Osteoblast (primary cell): ENCODE measurements around the gene KIDINS220. TPM values are rescaled to one million over a fixed set of nuclear protein-coding genes. Genes with fewer than 3 reads are reported as not detected.

ENCODE experiments used
- DNase-seq: peaks from one replicate; pipeline ENCODE4 v3.0.0; 2011; ENCODE audit warnings: low spot score, mixed read lengths; ENCODE audit not compliant: insufficient read length; ENCODE audit errors: missing footprints
- H2AFZ ChIP-seq: 2 replicates; pipeline ENCODE4 v1.6.0; 2011; ENCODE audit warnings: mild to moderate bottlenecking, low read length
- H3K27ac ChIP-seq: 2 replicates; pipeline ENCODE4 v1.5.1; 2011; ENCODE audit warnings: mild to moderate bottlenecking, low read depth, low read length, moderate library complexity
- H3K27me3 ChIP-seq: 2 replicates; pipeline ENCODE4 v1.6.0; 2012; ENCODE audit warnings: mild to moderate bottlenecking, control low read depth, inconsistent platforms, low read length, moderate library complexity; ENCODE audit not compliant: insufficient read depth
- H3K36me3 ChIP-seq: 2 replicates; pipeline ENCODE4 v1.5.1; 2011; ENCODE audit warnings: mild to moderate bottlenecking, low read length, control low read depth, moderate library complexity; ENCODE audit not compliant: insufficient read depth
- H3K4me1 ChIP-seq: 2 replicates; pipeline ENCODE4 v1.5.1; 2011; ENCODE audit warnings: mild to moderate bottlenecking, low read length, control low read depth, moderate library complexity; ENCODE audit not compliant: insufficient read depth
- H3K4me2 ChIP-seq: 2 replicates; pipeline ENCODE4 v1.6.0; 2011; ENCODE audit warnings: mild to moderate bottlenecking, low read length; ENCODE audit not compliant: insufficient read depth
- H3K4me3 ChIP-seq: fragments of 200-600 bp; sonication (generic); 3 replicates; pipeline ENCODE4 v1.5.1; 2012; ENCODE audit warnings: mild to moderate bottlenecking, low read length, inconsistent platforms; ENCODE audit not compliant: insufficient read depth
- H3K79me2 ChIP-seq: 2 replicates; pipeline ENCODE4 v1.6.0; 2012; ENCODE audit warnings: mild to moderate bottlenecking, low read length, control low read depth, inconsistent platforms; ENCODE audit not compliant: insufficient read depth
- H3K9me3 ChIP-seq: 2 replicates; pipeline ENCODE4 v1.5.1; 2011; ENCODE audit warnings: low read depth, low read length, control low read depth
- H4K20me1 ChIP-seq: 2 replicates; pipeline ENCODE4 v1.6.0; 2012; ENCODE audit warnings: mild to moderate bottlenecking, low read length, control low read depth; ENCODE audit not compliant: insufficient read depth
- CTCF ChIP-seq: IDR thresholded peaks from 2 replicates; pipeline ENCODE4 v1.5.1; 2011; ENCODE audit warnings: mild to moderate bottlenecking, low read depth, low read length, moderate library complexity; ENCODE audit errors: extremely low read depth
- total RNA-seq: library from RNA; depleted of rRNA; stranded (reverse); fragments of >200 nt; gene quantifications from 2 replicates; pipeline ENCODE4 v1.2.3, GENCODE V29; 2012

Gene KIDINS220
- total RNA-seq, 1 donor, result 134 TPM

GRCh38 chr2:8756716-8757115, 80.7 kb downstream of the KIDINS220 start:
- H3K27ac ChIP-seq, result no peak overlapping the region
- no peak for TF ChIP-seq CTCF
- peaks cover 4% of the 10 kb centered on the region for H3K4me1 ChIP-seq
- H3K79me2 ChIP-seq, result no peaks in the 10 kb centered on the region
- no peaks in the 10 kb centered on the region for H3K9me3 ChIP-seq
- no peaks in the 10 kb centered on the region for H4K20me1 ChIP-seq
- no peak overlapping the region for H3K4me2 ChIP-seq
- H3K36me3 ChIP-seq, result peaks cover 16% of the 10 kb centered on the region
- no peak overlapping the region for H3K4me3 ChIP-seq
- no peaks in the 10 kb centered on the region for H3K27me3 ChIP-seq
- no peak for DNase-seq
- no peak overlapping the region for H2AFZ ChIP-seq

- no peak overlapping the region for H3K27ac ChIP-seq
- no peaks in the 10 kb centered on the region for H3K27me3 ChIP-seq
- H3K4me3 ChIP-seq, result no peak overlapping the region
- TF ChIP-seq CTCF, result no peak
- no peak overlapping the region for H2AFZ ChIP-seq
- H3K9me3 ChIP-seq, result no peaks in the 10 kb centered on the region
- peaks cover 16% of the 10 kb centered on the region for H3K36me3 ChIP-seq
- no peaks in the 10 kb centered on the region for H4K20me1 ChIP-seq
- peaks cover 4% of the 10 kb centered on the region for H3K4me1 ChIP-seq
- no peaks in the 10 kb centered on the region for H3K79me2 ChIP-seq
- no peak overlapping the region for H3K4me2 ChIP-seq
- peak; percentile 34 for DNase-seq
Observed at GRCh38 chr2:8756230-8756629, 81.2 kb downstream of the KIDINS220 start.

- H3K27me3 ChIP-seq, result no peaks in the 10 kb centered on the region
- peaks cover 14% of the 10 kb centered on the region for H3K4me1 ChIP-seq
- H3K27ac ChIP-seq, result peak overlapping the region; percentile 30
- peak; percentile 59 for DNase-seq
- no peaks in the 10 kb centered on the region for H4K20me1 ChIP-seq
- no peak overlapping the region for H3K4me2 ChIP-seq
- no peak overlapping the region for H2AFZ ChIP-seq
- no peaks in the 10 kb centered on the region for H3K79me2 ChIP-seq
- no peak overlapping the region for H3K4me3 ChIP-seq
- TF ChIP-seq CTCF, result no peak
- H3K9me3 ChIP-seq, result no peaks in the 10 kb centered on the region
- H3K36me3 ChIP-seq, result peaks cover 10% of the 10 kb centered on the region
Observed at GRCh38 chr2:8754106-8754776, 83.2 kb downstream of the KIDINS220 start.

GRCh38 chr2:8753609-8754008, 83.8 kb downstream of the KIDINS220 start:
- TF ChIP-seq CTCF, result no peak
- peak overlapping the region; percentile 30 for H3K27ac ChIP-seq
- no peak overlapping the region for H2AFZ ChIP-seq
- H4K20me1 ChIP-seq, result no peaks in the 10 kb centered on the region
- H3K36me3 ChIP-seq, result peaks cover 8% of the 10 kb centered on the region
- no peaks in the 10 kb centered on the region for H3K9me3 ChIP-seq
- DNase-seq, result no peak
- no peaks in the 10 kb centered on the region for H3K27me3 ChIP-seq
- no peak overlapping the region for H3K4me3 ChIP-seq
- no peaks in the 10 kb centered on the region for H3K79me2 ChIP-seq
- H3K4me2 ChIP-seq, result no peak overlapping the region
- H3K4me1 ChIP-seq, result peaks cover 14% of the 10 kb centered on the region
